Stimulated activated CD8-positive, alpha-beta memory T cell treated with anti-CD3 and anti-CD28 coated beads, Interleukin-7, amount 100 ng/mL, for 1 hour (primary cell): ENCODE measurements around the gene ENDOU.

Experiments
- DNase-seq, 2 donors: peaks; one replicate each; pipeline ENCODE4 v3.0.0-alpha.2; 2020; ENCODE audit warnings: low read depth in 2 of 2

ENDOU gene

DNA sequence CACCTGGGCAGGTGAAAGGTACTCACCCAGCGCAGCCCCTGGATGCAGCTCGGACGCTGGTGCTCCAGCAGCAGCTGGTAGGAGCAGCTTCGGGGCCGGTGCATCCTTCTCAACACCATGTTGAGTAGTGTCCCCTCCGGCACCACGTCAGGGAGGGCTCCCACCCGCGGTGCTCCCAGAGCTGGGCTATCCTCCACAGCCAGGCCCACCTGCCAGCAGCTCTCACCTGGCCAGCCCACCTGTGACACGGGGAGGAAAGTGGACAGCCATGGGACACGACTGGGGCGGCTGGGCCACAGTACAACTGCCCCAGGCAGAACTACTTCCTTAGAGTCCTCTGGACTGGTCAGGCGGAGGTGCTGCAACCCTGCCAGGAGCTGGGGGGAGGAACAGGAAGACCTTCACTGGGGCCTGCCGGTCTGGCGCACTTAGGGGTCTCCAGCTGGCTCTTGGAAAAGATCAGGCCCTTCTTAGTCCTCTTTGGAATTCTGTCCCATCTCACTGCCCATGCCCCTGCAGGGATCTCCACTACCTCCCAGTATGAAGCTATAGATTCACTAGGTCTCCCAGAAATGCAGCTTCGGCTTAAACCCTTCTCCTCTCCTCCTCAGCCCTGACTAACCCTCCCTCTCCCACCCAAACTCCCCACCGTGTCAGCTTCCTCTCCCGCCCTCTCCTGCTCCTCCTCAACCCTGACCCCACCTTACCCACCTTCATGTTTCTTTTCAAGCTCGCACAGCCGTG lies 32.7 kb upstream of the ENDOU start:
- DNase-seq: no peak

DNA sequence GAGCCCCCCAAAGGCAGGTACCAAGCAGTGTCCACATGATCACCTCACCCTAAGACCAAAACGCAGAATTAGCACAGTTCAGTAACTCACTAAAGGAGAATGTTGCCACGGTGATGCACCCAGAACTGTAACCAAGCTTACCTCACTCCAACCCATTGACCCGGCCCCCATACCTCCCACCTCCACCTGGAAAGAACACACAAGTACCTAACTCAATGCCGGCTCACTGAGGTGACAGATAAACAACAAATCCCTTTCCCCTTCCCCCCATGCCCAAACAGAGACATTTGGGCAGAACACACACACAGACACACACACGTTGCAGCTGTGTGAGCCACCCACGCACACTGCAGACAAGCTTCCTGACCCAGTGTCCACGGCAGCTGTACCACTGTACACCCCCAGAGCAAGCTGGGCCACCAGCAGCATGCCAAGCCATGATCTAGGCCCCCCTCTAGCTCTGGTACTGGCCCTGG lies 32.1 kb upstream of the ENDOU start:
- DNase-seq: no peak

DNA sequence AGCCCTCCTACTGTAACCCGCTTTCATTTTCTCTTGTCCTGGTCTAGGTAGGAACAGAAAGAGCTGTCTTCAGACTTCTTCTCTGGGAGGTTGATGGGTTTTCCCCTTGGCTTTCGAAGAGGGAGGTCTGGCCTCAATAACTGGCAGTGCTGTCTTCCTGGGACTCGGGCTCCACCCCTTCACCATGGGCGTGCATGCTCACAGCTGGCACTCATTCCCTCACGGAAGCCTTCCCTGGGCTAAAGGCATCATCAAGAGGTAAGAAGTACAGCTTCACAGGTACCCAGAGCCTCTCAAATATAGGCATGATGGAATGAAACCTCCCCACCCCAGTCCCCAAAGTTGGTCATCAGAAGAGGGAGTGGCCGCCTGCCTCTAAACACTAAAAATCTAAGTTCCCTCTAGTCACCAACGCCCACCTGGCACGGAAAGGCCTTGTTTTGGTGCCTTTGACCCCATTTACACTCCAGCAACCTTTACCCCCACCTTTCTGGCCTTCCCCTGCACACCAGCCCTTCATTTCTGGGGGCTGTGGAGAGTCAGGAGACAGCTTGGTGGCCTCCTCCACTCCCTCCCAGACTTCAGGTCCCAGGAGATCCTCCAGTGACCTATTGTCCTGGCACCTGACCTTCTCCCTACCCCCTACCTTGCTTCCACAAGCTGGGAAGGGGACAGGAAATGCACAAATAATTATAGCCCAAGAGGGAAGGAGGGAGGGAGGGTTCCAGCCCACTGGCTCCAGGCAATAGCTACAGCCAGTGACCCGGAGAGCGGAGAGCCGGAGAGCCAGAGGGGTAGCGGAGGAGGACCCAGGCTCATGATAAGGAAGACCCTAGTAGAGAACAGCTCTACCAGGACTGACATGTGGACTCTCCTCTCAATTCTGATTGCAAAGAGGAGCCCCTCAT lies 30.6 kb upstream of the ENDOU start:
- no peak for DNase-seq

DNA sequence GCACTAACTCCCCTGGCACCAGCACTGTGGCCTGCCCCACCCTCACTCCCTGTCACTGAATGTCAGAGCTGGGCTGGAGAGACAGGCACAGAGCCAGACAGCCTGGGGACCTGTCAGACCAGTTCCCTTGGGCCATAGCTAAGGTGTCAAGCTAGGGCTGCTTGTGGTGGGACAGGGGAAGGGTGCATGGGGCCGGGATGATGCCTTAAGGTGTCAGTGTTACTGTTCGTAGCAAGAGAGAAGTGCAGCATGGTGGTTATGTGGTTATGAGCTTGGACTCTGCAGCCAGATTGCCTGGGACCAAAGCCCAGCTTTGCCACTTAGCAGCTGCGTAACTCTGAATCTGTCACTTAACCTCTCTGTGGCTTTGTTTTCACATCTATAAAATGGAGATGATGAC lies 29.6 kb upstream of the ENDOU start:
- DNase-seq: no peak

DNA sequence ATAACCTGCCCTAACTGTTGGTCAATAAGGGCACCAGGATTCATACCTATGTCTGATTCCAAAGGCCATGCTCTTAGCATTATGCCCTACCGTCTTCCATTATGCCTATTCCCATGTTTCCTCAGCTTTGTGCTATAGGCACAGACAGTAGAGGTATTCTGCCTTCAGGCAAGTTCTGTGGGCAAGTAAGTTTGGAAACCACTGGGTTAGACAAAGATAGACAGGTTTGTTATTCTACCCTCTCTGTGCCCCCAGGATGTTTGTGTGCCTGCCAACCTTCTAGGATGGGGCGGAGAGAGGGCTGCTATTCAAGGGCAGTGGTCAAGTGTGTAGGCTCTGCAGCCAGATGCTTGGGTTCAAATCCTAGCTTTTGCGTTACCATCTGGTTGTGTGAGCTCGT lies 28.8 kb upstream of the ENDOU start:
- no peak for DNase-seq

DNA sequence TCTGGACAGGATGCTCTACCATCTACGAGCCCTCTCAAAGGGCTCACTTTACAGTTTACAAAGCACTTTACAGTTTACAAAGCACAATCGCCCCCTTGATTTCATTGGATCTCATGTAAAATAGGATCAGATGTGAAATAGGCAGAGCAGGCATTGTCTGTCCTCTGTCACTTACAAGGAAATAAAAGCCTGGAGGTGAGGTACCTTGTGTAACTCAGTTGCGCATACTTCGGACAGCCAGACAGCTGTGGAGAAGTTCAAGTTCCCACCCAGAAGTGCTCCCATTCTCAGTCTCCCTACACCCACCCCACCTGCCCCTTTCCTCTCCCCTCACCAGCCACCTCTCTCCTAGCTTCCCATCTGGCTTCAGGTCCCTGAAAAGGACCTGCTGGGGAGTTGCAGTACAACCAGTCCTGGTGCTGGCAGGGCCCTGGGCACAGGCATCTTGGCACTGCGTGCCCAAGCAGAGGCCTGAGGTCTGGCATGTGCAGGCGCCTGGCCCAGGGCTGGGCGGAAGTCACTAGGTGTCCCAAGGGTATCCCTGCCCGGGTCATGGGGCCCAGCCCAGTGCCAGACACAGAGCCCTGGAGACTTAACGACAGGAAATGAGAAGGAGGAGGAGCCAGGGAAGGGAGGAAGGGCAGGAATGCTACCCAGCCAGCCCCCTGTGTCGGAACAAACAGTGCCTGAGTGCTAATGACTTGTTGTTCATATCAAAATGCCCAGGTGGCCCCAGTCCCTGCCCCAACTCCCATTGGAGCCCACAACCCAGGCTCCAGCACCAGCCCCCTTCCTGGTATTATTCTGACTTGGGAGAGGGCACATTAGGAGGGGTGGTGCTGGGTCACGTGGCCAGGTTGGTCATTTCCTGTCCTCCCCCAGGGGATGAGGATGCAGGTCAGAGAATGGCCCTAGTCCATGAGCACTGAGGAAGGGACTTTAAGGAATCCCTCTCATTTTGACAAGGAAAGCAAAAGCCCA lies 28.0 kb upstream of the ENDOU start:
- no peak for DNase-seq

DNA sequence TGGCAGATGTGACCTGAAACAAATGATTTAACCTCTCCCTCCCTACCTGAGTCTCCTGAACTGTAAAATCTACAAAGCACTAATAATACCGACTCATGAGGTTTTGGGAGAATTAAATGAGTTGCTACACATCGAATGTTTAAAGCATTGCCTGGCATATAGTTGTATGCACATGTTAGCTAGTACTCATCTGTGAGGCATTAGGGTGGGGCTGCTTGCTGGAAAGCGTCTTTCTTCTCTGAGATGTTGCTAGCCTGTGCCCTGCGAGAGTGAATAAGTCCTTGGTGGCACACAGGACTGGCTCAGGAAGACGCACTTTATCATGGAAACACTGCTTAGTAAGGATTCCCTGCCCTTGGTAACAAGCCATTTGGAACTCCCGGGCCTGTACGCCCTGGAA lies 27.3 kb upstream of the ENDOU start:
- DNase-seq: no peak

DNA sequence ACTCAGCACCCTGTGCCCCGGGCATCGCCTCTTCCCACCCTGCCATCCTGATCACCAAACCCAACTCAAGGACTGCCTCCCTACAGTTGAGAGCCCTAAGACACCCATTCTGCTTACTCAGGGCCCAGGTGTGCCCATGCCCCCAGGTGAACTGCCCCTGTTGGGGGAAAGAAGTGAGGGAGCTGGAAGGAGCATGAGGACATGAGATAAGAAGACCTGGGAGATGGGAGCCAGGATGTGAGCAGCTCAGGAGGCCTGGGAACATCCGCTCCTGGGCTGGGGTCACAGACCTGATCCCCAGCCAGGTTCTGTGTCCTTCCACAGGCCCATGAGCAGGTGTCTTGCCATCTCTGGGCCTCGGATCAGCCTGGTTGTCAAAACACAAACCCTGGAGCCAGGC lies 26.8 kb upstream of the ENDOU start:
- no peak for DNase-seq

DNA sequence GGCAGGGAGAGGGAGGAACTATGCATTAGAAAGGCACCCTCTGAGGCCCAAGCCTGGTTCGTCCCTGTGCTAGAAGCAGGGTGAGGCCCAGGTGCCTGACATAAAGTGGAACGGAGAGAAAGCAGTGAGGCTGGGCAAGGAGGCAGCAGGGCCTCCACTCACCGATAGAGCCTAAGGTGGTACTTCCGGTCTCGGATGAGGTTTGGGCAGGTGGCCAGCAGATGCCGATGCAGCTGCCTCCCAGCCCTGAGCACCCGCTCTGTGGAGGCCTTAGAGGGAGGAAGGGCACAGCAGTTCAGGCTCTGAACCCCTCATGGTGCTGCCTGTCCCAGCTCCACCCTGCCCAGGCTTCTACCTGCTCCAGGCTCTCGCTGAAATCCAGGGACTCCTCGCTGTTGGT lies 26.3 kb upstream of the ENDOU start:
- no peak for DNase-seq

DNA sequence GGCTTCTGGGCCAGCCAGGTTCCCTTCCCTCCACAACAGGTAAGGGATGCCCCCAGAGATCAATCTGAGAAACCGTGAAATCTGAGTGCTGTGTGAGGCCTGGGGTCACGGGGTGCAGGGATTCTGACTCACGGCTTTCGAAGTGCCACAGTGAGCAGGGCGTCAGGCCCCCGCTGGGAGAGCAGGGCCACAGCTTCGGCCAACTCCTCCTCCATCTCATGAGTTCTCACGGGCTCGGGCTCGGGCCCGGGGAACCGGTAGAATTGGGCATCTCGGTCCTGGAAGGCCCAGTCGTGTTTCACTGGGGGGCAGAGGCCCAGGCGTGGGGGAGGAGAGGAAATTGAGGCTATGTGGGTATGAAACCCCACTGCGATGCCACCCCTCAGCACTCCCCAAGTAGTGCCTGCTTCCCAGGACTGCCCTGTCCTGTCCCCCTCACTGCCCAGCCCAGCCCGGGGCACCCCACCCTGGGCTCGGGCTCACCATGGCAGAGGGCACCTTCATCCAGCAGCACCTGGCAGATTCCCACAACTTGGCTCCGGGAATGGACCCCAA lies 25.7 kb upstream of the ENDOU start:
- DNase-seq: no peak

DNA sequence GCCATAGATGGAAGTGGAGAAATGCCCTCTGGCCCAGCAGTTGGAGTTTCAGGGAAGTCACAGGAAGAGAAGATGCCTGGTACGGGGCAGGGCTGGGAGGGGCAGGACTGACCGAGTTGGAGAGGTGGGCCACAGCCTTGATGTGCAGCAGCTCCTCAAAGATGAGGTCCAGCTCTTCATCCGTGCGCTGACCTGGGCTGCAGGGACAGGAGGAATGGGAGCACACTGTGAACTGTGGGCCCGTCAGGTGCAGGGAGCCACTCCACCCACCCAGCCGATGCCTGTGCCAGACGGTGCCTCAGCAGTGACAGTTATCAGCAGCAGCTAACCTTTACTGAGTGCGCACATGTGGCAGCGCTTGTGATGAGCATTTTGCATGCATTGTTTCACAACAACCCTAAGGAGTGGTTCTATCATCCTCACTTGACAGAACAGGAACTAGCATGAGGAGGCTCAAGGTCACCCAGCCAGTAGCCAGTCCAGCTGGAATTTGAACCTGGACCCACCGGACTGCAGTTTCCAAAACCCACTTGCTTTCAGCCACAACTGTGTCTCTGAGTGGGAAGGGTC lies 25.0 kb upstream of the ENDOU start:
- no peak for DNase-seq

DNA sequence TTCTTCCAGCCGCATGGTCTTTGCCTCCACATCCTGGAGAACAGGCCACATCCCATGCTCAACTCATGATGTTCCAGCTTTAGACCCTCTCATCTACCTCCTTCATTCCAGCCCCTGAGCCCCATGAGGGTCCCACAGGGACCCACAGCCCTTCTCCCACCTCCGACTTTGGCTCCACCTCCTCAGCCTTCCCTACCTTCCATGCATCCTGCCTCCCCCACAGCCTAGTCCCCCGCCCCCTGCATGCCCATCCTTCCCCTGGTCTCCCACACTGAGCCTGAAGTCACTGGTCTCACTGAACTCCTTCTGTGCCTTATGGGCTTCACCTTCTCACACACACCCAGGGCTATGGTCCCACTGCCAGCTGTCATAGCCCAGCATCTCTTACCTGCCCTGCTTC lies 23.6 kb upstream of the ENDOU start:
- no peak for DNase-seq

DNA sequence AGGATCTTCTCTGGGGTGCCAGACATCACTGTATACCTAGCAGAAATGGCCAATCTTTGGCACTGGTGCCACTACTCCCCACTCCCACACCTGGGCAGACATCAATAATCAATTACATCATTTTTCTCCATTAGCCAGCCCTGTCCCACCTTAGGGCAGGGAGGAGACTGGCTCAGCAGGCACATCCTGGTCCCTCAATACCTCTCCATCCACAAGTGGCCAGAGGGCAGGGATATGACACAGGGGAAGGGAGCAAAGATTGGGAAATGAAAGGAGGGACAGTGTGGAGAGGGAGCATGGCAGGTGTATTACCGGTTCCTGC lies 23.2 kb upstream of the ENDOU start:
- DNase-seq: no peak

DNA sequence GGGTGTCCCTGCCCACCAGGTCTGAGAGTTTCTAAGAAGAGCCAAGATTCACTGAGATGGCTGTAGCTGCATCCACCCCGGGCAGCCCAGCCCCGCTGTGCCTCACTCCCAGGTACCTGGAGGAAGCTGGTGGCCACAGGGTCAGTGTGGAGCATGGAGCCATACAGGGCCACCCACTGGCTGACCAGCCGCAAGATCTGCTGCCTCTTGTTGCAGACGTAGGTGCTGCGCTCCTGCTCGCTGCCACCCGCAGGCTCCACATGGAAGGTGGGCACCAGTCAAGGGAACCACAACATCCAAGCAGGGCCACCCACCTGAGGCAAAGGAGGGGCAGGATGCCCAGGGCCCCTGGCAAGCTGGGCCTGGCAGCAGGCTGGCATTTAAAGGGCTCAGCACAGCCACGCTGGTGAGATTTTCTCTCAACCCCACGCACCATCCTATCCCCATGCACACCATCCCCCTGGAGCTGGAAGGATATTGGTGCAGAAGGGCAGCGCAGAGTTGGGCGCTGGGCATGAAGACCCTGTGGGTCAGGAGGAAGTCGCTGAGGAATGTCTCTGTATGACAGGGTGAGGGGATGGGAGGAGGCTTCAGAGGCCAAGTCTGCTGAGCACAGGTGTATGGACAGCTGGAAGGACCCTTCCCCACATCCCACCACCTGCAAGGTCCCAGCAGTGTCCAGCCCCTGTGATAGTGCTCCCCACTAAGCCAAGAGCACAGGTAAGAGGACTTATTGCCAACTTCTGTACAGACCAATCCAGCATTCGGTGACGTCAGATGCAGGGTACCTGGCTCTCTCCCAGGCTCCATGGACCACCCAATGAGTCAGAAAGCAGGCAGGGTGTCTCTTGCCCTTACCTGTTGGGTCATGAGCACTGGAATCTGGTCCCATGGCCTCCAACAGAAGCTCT lies 22.6 kb upstream of the ENDOU start:
- no peak for DNase-seq

DNA sequence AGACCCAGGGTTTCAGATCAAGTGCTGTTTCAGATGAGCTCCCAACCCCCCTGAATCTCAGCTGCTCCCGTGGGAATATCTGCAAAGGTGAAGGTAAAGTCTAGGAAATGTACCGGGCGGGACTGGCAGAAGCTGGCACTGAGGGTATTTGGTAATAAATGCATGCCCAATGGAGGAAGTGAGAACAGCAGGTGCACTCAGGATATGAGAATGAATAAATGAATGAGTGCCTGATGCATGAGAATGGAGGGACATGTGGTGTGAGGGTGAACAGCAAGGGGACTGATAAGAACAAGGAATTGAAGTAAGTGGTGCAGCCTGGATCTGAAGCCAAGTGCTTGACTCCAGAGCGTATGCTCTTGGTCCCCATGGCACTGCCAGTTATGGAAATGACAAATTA lies 21.8 kb upstream of the ENDOU start:
- DNase-seq: no peak

DNA sequence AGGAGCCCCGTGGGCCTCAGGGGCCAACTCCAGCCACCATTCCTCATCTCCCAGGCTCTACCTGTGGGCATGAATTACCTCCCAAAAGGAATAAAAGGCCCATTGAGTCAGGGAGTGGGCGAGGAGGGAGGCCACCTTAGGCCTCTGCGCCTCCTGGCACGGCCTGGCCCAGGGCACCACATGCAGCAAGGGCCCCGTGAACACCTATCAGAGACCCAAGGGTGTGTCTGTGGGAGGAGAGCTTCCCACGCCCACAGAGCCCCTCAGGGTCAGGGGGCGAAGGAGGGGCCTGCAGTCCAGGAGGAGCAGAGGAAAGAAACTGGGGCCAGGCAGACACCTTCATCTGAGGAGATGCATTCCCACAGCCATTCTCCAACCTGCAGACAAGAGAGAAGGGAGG lies 21.2 kb upstream of the ENDOU start:
- DNase-seq: no peak

DNA sequence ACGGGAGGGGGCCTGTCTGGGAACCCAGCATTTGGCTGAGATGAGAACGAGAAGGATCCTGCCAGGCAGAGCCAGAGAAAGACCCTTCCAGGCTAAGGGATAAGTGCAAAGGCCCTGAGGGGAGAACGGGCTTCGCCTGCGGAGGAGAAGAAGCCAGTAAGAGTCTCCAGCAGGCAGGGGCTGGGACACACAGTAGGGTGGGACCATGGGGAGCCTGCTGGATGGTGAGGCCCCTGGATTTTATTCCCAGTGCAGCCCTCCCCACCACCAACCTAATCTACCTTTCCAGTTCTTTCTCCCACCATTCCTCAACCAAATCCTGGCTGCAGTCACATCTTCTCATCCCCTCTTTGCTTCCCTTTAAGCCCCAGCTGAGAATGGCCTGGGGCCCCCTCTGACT lies 20.8 kb upstream of the ENDOU start:
- DNase-seq: no peak

DNA sequence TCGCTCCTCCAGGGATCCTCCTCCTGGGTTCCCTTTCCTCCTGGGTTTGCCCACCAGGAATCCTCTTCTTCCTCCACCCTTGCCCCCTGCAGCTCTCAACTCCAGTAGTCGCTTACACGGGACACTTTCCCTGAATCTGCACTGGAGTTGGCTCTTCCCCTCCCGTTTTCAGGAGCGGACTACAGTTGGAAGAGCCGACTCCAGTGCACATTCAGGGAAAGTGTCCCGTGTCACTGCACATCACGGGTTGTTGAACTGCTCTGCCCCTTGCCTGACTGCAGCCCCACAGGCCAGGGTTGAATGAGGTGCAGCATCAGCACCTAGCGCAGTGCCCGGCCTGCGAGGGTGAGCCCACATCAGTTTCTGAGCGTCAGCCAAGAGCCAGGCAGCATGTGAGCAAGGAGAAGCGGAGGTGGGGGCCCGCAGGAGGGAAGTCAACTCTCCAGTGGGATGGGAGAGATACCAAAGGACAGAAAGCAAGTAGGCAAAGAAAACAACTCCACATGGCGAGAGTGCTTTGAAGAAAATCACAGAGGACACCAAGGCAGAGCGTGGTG lies 20.3 kb upstream of the ENDOU start:
- DNase-seq: no peak

DNA sequence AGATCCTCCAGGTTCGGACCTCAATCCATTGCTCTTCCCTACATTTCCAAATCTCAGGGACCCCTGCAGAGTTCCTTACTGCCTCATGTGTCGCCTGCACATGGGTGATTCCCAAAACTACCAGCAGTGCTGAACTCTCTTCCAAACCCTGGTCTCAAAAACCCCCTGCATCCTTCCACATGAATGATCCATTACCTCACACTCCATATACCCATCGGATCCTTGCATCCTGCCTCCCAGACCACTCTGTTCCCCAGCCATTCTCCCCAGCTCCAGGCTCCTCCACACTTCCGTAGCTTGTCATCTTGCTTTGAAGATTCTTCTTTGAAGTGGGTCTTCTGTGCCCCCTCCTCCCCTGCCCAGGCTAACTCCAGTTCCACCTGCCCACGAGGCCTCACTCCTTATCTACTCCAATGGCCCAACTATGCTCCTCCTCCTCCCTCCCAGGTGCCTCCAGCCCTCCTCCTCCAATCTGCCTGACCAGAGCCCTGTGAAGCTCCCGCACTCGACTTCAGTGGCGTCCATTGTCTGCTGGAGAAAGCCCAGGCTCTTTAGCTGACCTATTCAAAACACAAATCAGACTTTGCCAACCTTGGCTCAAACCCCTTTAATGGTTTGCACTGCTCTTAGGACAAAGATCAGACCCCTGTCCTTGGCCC lies 19.6 kb upstream of the ENDOU start:
- DNase-seq: no peak
